Measurements from ENCODE around the gene MTHFD1. TPM values are rescaled to one million over a fixed set of nuclear protein-coding genes. Genes with fewer than 3 reads are reported as not detected.
A peak's percentile ranks its signal among the peaks of the same experiment; 100 is the strongest.

Gene MTHFD1
- total and polyA plus RNA-seq, 9 of the 15 experiments (the other 6 are each of a cell fraction or from before 2014, with no cell fraction given) = 66.7 to 158 (median 90.9) TPM

- TF ChIP-seq ZNF143 (CRISPR knock-in tag; IDR thresholded peaks at IDR 0.05) = no peak; the same call in 1 of the 2 replicates
- TF ChIP-seq STAT5A (IDR thresholded peaks at IDR 0.05; ENCODE audit: borderline replicate concordance, low read length) = no peak
- TF ChIP-seq ELK3 (CRISPR knock-in tag; IDR thresholded peaks at IDR 0.05) = no peak
- TF ChIP-seq SP1 (CRISPR knock-in tag; IDR thresholded peaks at IDR 0.05) = no peak
- no peak for TF ChIP-seq HMG20A (CRISPR knock-in tag; conservative IDR thresholded peaks at IDR 0.05)
- peak; percentile 12; the same call in 1 of the 2 replicates for TF ChIP-seq POLR2AphosphoS5 (IDR thresholded peaks at IDR 0.05; ENCODE audit: control insufficient read depth, insufficient read depth, low read depth, low read length)
- no peak for TF ChIP-seq JUN (IDR thresholded peaks at IDR 0.05; ENCODE audit: borderline replicate concordance, low read depth, low read length)
- no peak for TF ChIP-seq JUN (CRISPR knock-in tag; IDR thresholded peaks at IDR 0.05; ENCODE audit: borderline replicate concordance)
- TF ChIP-seq TRIM28 (IDR thresholded peaks at IDR 0.05) = no peak
- no peak for TF ChIP-seq ZNF165 (CRISPR knock-in tag; IDR thresholded peaks at IDR 0.05; ENCODE audit: borderline replicate concordance)
- no peak for TF ChIP-seq ZNF224 (CRISPR knock-in tag; IDR thresholded peaks at IDR 0.05)
- TF ChIP-seq HLTF (IDR thresholded peaks at IDR 0.05) = no peak
- peak; percentile 62; the same call in 1 of the 2 replicates for TF ChIP-seq RB1 (IDR thresholded peaks at IDR 0.05; ENCODE audit: low read depth)
- peak; percentile 96 for TF ChIP-seq CHD2 (IDR thresholded peaks at IDR 0.05; ENCODE audit: low read depth, low read length)
- TF ChIP-seq TCFL5 (CRISPR knock-in tag; conservative IDR thresholded peaks at IDR 0.05) = no peak
- peak; percentile 69 for TF ChIP-seq ZFX (CRISPR knock-in tag; IDR thresholded peaks at IDR 0.05)
- no peak for TF ChIP-seq MLLT1 (IDR thresholded peaks at IDR 0.05)
- TF ChIP-seq ZNF408 (CRISPR knock-in tag; IDR thresholded peaks at IDR 0.05; ENCODE audit: low read depth) = no peak
- no peak for TF ChIP-seq NKRF (IDR thresholded peaks at IDR 0.05; ENCODE audit: borderline replicate concordance)
- no peak for TF ChIP-seq SLC30A9 (CRISPR knock-in tag; IDR thresholded peaks at IDR 0.05)
- peak in 1 of 2 experiments; percentile 33; a peak in 1 of 4 replicates for TF ChIP-seq HDAC1 (IDR thresholded peaks at IDR 0.05)
- no peak for TF ChIP-seq ATF3 (IDR thresholded peaks at IDR 0.05)
- TF ChIP-seq ATF3 (CRISPR knock-in tag; conservative IDR thresholded peaks at IDR 0.05) = no peak
- TF ChIP-seq NR1H2 (CRISPR knock-in tag; IDR thresholded peaks at IDR 0.05) = no peak
These were observed 115.5 kb downstream of the MTHFD1 start, which contains the start of gene ZBTB25 (continued) for GRCh38 chr14:64503434-64504309.
